Effector memory CD8-positive, alpha-beta T cell (primary cell): ENCODE results near the gene PAPSS2.

ENCODE experiments used
- ATAC-seq: fragments of 150-1000 bp; cut with Tn5 transposase; replicated peaks from 2 replicates; pipeline ENCODE4 v1.10.0; 2021; ENCODE audit warnings: mild to moderate bottlenecking, moderate library complexity
- DNase-seq, 3 experiments: peaks; one replicate each; pipeline ENCODE4 v3.0.0; 2021
- H3K27ac Mint-ChIP-seq, 2 donors: one replicate each; pipeline ENCODE4 v1.8.0; 2022; ENCODE audit warnings: mild to moderate bottlenecking in 2 of 2, mixed read lengths in 2 of 2, moderate library complexity in 2 of 2
- H3K27me3 Mint-ChIP-seq, 2 donors: one replicate each; pipeline ENCODE4 v1.8.0; 2022; ENCODE audit warnings: mixed read lengths in 2 of 2
- H3K36me3 Mint-ChIP-seq: one replicate; pipeline ENCODE4 v1.8.0; 2022; ENCODE audit warnings: mild to moderate bottlenecking, moderate library complexity, mixed read lengths; ENCODE audit not compliant: insufficient read depth
- H3K4me1 Mint-ChIP-seq, 2 donors: one replicate each; pipeline ENCODE4 v1.8.0; 2022; ENCODE audit warnings: low read depth in 2 of 2, mixed read lengths in 2 of 2
- H3K4me3 Mint-ChIP-seq, 2 donors: one replicate each; pipeline ENCODE4 v1.8.0; 2022; ENCODE audit warnings: mild to moderate bottlenecking in 2 of 2, mixed read lengths in 2 of 2, moderate library complexity in 2 of 2
- H3K9me3 Mint-ChIP-seq, 2 donors: one replicate each; pipeline ENCODE4 v1.8.0; 2022; ENCODE audit warnings: mixed read lengths in 2 of 2

Gene PAPSS2

DNA sequence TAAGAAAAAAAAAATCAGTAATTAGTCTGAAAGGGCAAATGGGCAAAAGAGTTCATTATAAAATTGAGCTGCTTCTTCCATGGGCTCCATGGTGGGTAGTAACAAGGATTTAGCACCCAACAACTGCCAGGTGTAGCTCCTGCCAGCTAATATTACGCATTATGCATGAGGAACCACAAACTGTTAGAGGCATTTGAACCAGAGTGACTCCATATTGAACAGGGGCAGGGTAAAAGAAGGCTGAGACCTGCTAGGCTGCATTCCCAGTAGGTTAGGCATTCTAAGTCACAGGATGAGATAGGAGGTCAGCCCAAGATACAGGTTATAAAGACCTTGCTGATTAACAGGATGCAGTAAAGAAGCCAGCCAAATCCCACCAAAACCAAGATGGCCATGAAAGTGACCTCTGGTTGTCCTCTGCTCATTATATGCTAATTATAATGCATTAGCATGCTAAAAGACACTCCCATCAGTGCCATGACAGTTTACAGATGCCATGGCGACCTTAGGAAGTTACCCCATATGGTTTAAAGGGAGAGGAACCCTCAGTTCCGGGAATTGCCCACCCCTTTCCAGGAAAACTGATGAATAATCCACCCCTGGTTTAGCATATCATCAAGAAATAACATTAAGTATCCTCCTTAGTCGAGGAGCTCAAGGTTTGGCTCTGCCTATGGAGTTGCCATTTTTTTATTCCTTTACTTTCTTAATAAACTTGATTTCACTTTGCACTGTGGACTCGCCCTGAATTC is 8.7 kb upstream of the PAPSS2 start:
- DNase-seq (no peak), ATAC-seq (no peak)
- Mint-ChIP-seq H3K27ac (no peak overlapping the region), H3K9me3 (no peaks in the 10 kb centered on the region), H3K4me1 (no peaks in the 10 kb centered on the region), H3K27me3 (peaks cover 21 to 39% of the 10 kb centered on the region in 2 donors), H3K36me3 (no peaks in the 10 kb centered on the region), H3K4me3 (no peak overlapping the region)

DNA sequence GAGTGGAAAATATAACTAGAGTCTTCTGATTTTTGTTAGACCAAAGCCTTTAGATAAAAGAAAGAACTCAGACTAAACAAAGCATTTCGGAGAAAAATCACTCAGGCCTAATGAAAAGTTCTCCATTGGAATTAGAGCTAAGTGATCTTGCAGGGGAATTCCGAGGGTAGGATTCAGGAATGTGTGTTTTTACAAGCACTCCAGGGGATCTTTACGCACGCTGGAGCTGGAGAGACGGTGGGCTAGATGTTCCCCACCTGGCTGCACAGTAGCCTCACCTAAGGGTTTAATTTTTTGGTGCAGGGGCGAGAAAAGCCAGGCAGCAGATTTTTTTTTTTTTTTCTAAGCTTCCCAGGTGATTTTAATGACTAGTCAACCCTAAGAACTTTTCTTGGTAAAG is 7.9 kb upstream of the PAPSS2 start:
- DNase-seq (no peak), ATAC-seq (no peak)
- H3K9me3 Mint-ChIP-seq = no peaks in the 10 kb centered on the region
- no peaks in the 10 kb centered on the region for H3K36me3 Mint-ChIP-seq
- no peak overlapping the region for H3K27ac Mint-ChIP-seq
- H3K27me3 Mint-ChIP-seq = peaks cover 28 to 47% of the 10 kb centered on the region in 2 donors
- H3K4me1 Mint-ChIP-seq = peaks cover 0 to 2% of the 10 kb centered on the region in 2 donors
- no peak overlapping the region for H3K4me3 Mint-ChIP-seq

DNA sequence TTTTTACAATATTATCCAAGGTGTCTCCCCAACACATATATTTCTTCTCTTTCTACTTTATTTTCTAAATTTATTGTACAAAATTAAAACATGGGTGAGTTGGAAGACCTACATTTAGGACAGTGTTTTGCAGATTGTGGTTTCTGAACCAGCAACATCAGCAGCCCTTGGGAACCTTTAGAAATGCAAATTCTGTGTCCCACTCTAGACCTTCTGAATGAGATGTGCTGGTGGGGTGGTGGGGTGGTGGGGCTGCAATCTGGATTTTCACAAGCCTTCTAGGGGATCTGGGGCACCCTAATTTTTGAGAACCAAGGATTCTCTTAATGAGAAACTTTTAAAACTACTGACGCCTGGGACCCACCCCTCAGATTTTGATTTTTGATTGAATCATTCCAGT is 7.4 kb upstream of the PAPSS2 start:
- Mint-ChIP-seq H3K4me1 (peaks cover 0 to 2% of the 10 kb centered on the region in 2 donors), H3K9me3 (no peaks in the 10 kb centered on the region), H3K27me3 (peaks cover 28 to 52% of the 10 kb centered on the region in 2 donors), H3K27ac (no peak overlapping the region), H3K36me3 (no peaks in the 10 kb centered on the region), H3K4me3 (no peak overlapping the region)
- ATAC-seq (no peak), DNase-seq (no peak)

DNA sequence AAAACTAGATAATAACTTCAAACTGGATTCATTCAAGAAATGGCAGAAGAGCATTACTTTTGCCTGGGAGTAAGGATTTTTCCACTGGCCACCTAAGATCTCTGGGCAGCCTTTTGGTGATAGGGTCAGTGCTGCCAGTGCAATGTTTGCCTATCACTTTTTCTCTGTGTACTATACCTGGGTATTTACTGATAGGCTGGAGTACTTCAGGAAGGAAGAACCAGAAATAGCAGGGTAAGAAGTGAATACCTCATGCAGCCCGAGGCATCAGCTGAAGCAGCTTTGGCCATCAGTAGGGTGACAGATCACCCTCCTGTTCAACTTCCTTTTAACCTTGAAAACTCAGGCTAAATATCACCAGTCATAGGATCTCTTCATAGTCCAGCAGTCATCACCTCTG is 5.5 kb upstream of the PAPSS2 start:
- DNase-seq (no peak), ATAC-seq (no peak)
- Mint-ChIP-seq H3K27me3 (peaks cover 39 to 57% of the 10 kb centered on the region in 2 donors), H3K4me1 (peaks cover 0 to 5% of the 10 kb centered on the region in 2 donors), H3K36me3 (peaks cover 1% of the 10 kb centered on the region), H3K9me3 (no peaks in the 10 kb centered on the region), H3K27ac (no peak overlapping the region), H3K4me3 (no peak overlapping the region)

DNA sequence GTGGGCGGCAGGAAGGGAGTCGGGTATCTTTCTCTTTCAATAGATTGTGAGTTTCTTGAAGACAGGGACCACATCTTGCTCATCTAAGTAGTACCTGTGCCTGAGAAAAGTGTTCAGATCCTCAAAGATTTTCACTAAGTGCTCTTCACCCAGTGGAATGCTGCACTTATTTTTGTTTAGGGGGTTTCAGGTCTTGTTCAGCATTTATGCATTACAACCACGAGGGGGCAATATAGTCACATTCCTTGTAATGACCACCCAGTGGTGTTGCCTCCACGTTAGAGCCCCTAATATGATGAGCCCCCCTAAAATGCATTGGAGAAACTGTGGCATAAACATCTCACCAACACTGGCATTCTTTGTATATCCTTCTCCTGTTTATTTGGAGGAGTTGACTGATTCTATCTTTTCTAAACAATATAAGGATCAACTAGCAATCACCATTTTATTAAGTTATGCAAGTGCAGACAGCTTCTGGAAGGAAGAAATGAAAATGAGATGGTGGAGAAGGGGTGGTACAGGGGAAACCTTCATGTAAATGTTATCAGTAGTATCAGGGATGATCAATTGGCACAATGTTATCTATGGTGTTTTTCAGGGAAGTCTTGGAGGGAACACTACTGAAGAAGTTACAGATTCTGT is 3.1 kb upstream of the PAPSS2 start:
- ATAC-seq = peak; percentile 33
- no peak overlapping the region for H3K27ac Mint-ChIP-seq

DNA sequence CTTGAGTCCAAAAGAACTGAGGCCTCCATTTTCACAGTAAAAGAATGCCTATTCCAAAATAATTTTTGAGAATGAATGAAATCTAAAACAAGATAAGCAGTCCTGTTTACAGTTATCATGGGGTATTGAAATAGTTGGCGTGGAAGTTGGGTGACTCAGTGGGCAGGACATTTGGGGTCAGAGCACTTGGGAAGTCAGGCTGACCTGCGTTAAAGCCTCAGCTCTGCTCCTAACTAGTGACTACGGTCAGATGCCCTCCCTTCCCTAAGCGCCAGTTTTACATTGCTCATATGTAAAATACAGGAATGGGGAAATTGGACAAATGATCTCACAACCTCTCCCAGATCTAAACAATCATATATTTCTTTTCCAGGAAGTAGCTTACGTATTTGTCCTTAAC is 2.3 kb upstream of the PAPSS2 start:
- H3K27me3 Mint-ChIP-seq = peaks cover 56 to 74% of the 10 kb centered on the region in 2 donors
- no peak for ATAC-seq
- H3K9me3 Mint-ChIP-seq = no peaks in the 10 kb centered on the region
- no peak for DNase-seq
- no peak overlapping the region for H3K4me3 Mint-ChIP-seq
- no peak overlapping the region for H3K27ac Mint-ChIP-seq
- H3K4me1 Mint-ChIP-seq = peaks cover 9 to 13% of the 10 kb centered on the region in 2 donors
- H3K36me3 Mint-ChIP-seq = peaks cover 7% of the 10 kb centered on the region

More for the DNA sequence above, 3.1 kb upstream of the PAPSS2 start:
- Mint-ChIP-seq H3K36me3 (peaks cover 7% of the 10 kb centered on the region), H3K4me1 (peaks cover 9 to 13% of the 10 kb centered on the region in 2 donors), H3K27me3 (peaks cover 53 to 72% of the 10 kb centered on the region in 2 donors), H3K9me3 (no peaks in the 10 kb centered on the region), H3K4me3 (no peak overlapping the region)
- DNase-seq = peak in 1 of 3 experiments; percentile 20

DNA sequence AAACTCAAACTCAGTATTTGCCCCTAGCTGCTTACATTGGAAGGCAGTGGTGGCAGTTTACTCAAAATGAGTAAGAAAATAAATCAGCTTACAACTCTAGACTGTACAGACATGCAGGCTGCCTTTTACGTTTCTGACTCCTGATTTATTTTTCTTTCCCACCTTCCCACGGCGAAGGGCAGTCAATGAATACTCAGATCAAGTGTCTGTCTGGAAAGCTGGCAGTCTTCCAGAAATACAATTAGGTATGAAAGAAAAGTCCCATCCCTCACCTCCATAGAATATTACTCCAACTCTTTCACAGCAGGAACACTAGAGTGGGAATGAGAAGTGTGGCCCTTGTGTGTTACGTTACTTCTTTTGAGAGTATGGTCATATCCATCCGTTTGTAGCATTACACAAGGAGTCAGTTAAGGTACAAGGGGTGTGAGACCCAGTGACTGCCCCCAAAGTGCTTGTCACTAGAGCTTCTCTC is 1.3 kb upstream of the PAPSS2 start:
- ATAC-seq (no peak), DNase-seq (no peak)
- Mint-ChIP-seq H3K27me3 (peaks cover 55 to 79% of the 10 kb centered on the region in 2 donors), H3K36me3 (peaks cover 7% of the 10 kb centered on the region), H3K27ac (no peak overlapping the region), H3K4me3 (peak overlapping the region in 1 of 2 donors; percentile 85), H3K9me3 (no peaks in the 10 kb centered on the region), H3K4me1 (peaks cover 9 to 13% of the 10 kb centered on the region in 2 donors)

DNA sequence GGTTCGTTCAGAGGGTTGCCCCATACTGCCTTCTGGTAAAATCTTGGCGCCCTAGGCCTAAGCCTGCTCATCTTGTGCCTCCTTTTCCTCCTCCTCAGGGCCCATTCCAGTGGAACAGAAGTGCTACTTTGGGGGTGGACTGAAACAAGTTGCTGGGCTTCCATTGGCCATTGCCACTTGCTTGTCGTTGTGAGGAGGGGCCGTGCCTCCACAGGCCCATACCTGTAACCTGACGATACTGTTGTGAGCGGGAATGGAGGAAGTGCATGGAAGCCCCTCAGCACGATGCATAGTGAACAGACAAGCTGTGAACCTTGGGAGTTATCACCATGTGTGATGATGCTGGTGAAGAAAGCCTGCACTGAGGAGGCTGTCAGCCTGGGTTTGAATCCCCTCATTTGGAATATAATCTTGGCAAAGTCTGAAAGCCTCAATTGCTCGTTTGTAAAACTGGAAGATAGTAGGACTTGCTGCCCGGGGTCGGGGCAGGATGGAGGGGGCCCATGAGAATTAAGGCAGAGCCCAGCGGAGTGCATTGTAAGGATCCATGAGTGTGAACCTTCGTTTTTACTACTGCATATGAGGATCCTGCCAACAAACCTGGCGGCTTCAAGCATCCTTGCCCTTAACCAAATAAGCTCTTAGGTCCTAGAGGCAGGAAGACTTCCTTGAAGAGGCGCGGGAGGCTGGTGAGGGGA is 671 bp upstream of the PAPSS2 start:
- Mint-ChIP-seq H3K4me3 (peak overlapping the region; percentile 76 to 85), H3K27ac (no peak overlapping the region), H3K27me3 (peaks cover 55 to 79% of the 10 kb centered on the region in 2 donors), H3K9me3 (no peaks in the 10 kb centered on the region), H3K4me1 (peaks cover 9 to 13% of the 10 kb centered on the region in 2 donors), H3K36me3 (peaks cover 7% of the 10 kb centered on the region)
- DNase-seq = no peak
- no peak for ATAC-seq

DNA sequence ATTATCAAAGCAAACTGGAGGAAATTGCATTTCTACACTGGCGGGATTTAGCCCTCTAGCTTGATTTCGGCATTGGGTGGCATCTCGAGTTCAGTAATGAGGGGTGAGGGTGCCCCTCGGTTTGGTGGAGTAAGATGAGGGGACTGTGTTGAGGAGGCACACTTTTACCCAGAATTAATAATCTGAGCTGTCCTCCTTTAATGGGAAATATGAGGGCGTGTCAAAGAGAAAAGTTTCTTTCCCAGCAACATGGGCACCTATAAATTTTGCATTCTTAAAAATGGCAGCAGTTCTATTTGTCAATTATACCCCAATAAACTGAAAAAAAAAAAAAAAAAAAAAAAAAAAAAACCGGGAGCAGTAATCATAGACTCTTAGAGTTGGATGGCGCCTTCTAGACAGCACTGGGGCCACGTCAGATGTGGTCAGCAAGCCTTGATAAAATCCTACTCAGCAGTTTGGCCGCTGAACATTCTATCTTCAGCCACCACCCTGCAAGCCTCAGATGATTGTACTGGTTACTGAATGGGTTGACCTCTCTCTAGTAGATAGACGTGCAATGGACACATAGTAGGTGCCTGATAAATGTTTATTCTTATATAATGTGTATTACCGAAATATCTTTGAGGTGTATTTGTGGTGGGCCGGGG is 931 bp downstream of the PAPSS2 start:
- Mint-ChIP-seq H3K27ac (no peak overlapping the region), H3K36me3 (peaks cover 7% of the 10 kb centered on the region), H3K27me3 (peaks cover 52 to 77% of the 10 kb centered on the region in 2 donors), H3K9me3 (no peaks in the 10 kb centered on the region), H3K4me3 (peak overlapping the region; percentile 76 to 85), H3K4me1 (peaks cover 9 to 13% of the 10 kb centered on the region in 2 donors)
- ATAC-seq (no peak), DNase-seq (no peak)

DNA sequence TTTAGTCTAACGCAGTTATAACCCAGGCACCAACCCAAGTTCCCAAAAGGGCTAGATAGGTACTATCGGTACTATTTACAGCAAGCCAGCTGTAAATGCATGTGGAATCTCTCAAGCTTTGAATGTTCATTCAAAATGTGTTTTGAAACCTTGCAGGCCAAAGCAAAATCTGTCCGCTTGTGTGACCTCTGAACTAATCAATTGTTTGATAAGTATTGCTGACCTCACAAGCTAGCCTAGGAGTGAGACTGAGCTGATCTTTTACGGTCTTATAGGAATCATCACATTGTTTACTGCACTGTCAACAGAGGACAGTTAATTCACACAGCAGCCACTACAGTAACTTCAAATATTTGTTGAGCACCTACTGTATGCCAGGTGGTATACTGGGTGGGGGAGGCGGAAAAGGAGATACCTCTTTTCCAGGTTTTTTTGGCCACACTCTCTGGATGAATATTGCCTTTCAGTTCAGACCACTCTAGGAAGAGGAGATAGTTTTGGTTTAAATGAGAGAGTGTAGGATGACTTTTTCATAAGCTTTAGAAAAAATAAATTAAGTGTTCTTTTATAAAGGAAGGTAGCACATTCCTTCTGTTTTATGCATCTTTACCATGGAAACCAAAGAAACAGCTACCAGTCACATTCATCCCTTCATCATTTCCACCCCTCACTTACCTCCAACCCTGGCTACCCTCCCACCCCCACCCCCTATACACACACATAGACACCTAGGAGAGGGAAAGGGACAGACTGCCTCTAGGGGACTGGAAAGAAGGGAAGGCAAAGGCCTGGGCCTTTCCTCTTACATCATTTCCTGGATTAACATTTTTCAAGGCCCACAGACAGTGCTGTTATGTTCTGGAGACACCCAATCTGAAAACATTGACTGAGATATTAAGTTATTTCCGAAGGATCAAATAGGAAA is 2.4 kb downstream of the PAPSS2 start:
- peaks cover 7% of the 10 kb centered on the region for H3K36me3 Mint-ChIP-seq
- peaks cover 9 to 10% of the 10 kb centered on the region in 2 donors for H3K4me1 Mint-ChIP-seq
- ATAC-seq = no peak
- no peak overlapping the region for H3K27ac Mint-ChIP-seq
- no peak for DNase-seq
- no peaks in the 10 kb centered on the region for H3K9me3 Mint-ChIP-seq
- H3K4me3 Mint-ChIP-seq = no peak overlapping the region
- H3K27me3 Mint-ChIP-seq = peaks cover 41 to 74% of the 10 kb centered on the region in 2 donors

DNA sequence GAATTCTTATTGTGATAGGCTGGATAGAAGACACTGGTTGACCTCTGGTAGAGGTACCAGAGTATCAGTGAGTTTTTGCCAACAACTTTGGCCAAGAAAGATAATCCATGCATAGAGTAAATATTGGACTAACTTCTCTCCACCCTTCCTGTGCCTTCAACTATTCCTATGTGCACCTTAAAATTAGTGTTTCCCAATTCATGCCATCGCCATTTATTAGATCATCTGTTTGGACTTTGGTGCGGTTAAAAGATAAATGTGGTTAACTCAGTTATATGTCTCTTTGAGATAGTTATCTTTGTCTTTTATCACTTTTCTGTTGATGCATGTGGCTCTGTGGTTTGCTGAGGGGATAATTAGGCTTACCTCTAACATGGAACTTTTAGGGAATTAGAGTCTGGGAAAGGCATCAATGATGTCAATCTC is 4.6 kb downstream of the PAPSS2 start:
- ATAC-seq = no peak
- Mint-ChIP-seq H3K36me3 (peaks cover 5% of the 10 kb centered on the region), H3K27me3 (peaks cover 42 to 75% of the 10 kb centered on the region in 2 donors)

DNA sequence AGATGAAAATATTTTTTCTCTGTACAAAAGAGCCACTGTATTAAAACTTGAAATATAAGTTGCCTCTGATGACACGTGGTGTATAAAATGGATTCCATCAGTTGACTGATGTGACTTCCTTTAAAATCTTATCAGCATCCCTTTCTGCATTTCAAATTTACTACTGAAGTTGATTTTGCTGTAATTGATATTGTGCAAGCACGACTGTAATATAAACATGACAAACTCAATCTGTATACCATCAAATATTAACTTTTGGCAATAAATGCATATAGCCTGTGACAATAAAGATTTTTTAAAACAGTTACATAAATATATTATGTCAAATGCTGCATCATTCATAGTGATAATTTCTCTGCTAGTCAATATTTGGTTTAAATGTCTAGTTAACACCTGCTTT is 7.8 kb downstream of the PAPSS2 start:
- no peaks in the 10 kb centered on the region for H3K9me3 Mint-ChIP-seq
- DNase-seq = no peak
- no peak for ATAC-seq
- H3K4me1 Mint-ChIP-seq = no peaks in the 10 kb centered on the region
- H3K27ac Mint-ChIP-seq = no peak overlapping the region
- no peaks in the 10 kb centered on the region for H3K36me3 Mint-ChIP-seq
- peaks cover 22 to 63% of the 10 kb centered on the region in 2 donors for H3K27me3 Mint-ChIP-seq
- H3K4me3 Mint-ChIP-seq = no peak overlapping the region

More for the DNA sequence above, 4.6 kb downstream of the PAPSS2 start:
- Mint-ChIP-seq H3K4me3 (no peak overlapping the region), H3K9me3 (no peaks in the 10 kb centered on the region), H3K4me1 (peaks cover 7 to 9% of the 10 kb centered on the region in 2 donors), H3K27ac (no peak overlapping the region)
- DNase-seq = no peak
